H9 (cell line): Measurements from ENCODE around the gene PTPRJ. TPM values are rescaled to one million over a fixed set of nuclear protein-coding genes. Genes with fewer than 3 reads are reported as not detected.
A peak's percentile ranks its signal among the peaks of the same experiment; 100 is the strongest.

Experiments used
- DNase-seq: peaks from one replicate; pipeline ENCODE4 v3.0.0-alpha.2; 2017
- H2AFZ ChIP-seq: one replicate; pipeline ENCODE4 v1.6.1; 2013; ENCODE audit warnings: mild to moderate bottlenecking, low read length, control low read depth, moderate library complexity
- H2AK5ac ChIP-seq: 2 replicates; pipeline ENCODE4 v1.6.1; 2013; ENCODE audit warnings: low read length, control low read depth, mixed read lengths; ENCODE audit not compliant: insufficient read length
- H2BK120ac ChIP-seq: one replicate; pipeline ENCODE4 v1.6.1; 2013; ENCODE audit warnings: low read depth, mild to moderate bottlenecking, low read length, control low read depth, inconsistent platforms; ENCODE audit not compliant: poor library complexity, severe bottlenecking
- H2BK12ac ChIP-seq: 2 replicates; pipeline ENCODE4 v1.6.1; 2013; ENCODE audit warnings: low read length, control low read depth, mixed read lengths, low read depth; ENCODE audit not compliant: insufficient read length
- H2BK15ac ChIP-seq: 2 replicates; pipeline ENCODE4 v1.6.1; 2013; ENCODE audit warnings: low read depth, low read length, control low read depth
- H2BK20ac ChIP-seq: one replicate; pipeline ENCODE4 v1.6.1; 2013; ENCODE audit warnings: low read depth, mild to moderate bottlenecking, low read length, control low read depth, inconsistent platforms; ENCODE audit not compliant: poor library complexity, severe bottlenecking
- H2BK5ac ChIP-seq: 2 replicates; pipeline ENCODE4 v1.6.1; 2013; ENCODE audit warnings: low read length, control low read depth, mixed read lengths; ENCODE audit not compliant: insufficient read length
- H3K14ac ChIP-seq: 2 replicates; pipeline ENCODE4 v1.6.1; 2013; ENCODE audit warnings: low read length, control low read depth; ENCODE audit not compliant: insufficient read depth
- H3K18ac ChIP-seq: 2 replicates; pipeline ENCODE4 v1.6.1; 2013; ENCODE audit warnings: low read depth, mild to moderate bottlenecking, mixed read lengths, low read length, control low read depth; ENCODE audit not compliant: insufficient read length
- H3K23ac ChIP-seq: 2 replicates; pipeline ENCODE4 v1.6.1; 2013; ENCODE audit warnings: low read length, control low read depth, mixed read lengths, low read depth; ENCODE audit not compliant: insufficient read length
- H3K23me2 ChIP-seq: 2 replicates; pipeline ENCODE4 v1.6.1; 2013; ENCODE audit warnings: low read depth, mild to moderate bottlenecking, mixed read lengths, low read length, control low read depth; ENCODE audit not compliant: insufficient read length, poor library complexity, severe bottlenecking
- H3K27ac ChIP-seq: 2 replicates; pipeline ENCODE4 v1.5.1; 2013; ENCODE audit warnings: low read length, control low read depth, mixed read lengths, low read depth; ENCODE audit not compliant: insufficient read length
- H3K27me3 ChIP-seq: 2 replicates; pipeline ENCODE4 v1.6.1; 2013; ENCODE audit warnings: low read length, control low read depth, inconsistent platforms; ENCODE audit not compliant: insufficient read depth
- H3K4ac ChIP-seq: 2 replicates; pipeline ENCODE4 v1.6.1; 2013; ENCODE audit warnings: low read depth, mild to moderate bottlenecking, control low read depth, inconsistent platforms, low read length, moderate library complexity
- H3K4me1 ChIP-seq: 2 replicates; pipeline ENCODE4 v1.6.1; 2013; ENCODE audit warnings: low read length, control low read depth, inconsistent platforms; ENCODE audit not compliant: insufficient read depth
- H3K4me2 ChIP-seq: 2 replicates; pipeline ENCODE4 v1.6.1; 2013; ENCODE audit warnings: low read length, control low read depth, mixed read lengths; ENCODE audit not compliant: insufficient read length, insufficient read depth
- H3K56ac ChIP-seq: 2 replicates; pipeline ENCODE4 v1.6.1; 2013; ENCODE audit warnings: low read depth, mild to moderate bottlenecking, mixed read lengths, low read length, control low read depth; ENCODE audit not compliant: insufficient read length
- H3K79me1 ChIP-seq: 2 replicates; pipeline ENCODE4 v1.6.1; 2013; ENCODE audit warnings: low read depth, mild to moderate bottlenecking, moderate library complexity, low read length, control low read depth, inconsistent platforms; ENCODE audit not compliant: insufficient read depth, poor library complexity, severe bottlenecking
- H3K79me2 ChIP-seq: 2 replicates; pipeline ENCODE4 v1.6.1; 2013; ENCODE audit warnings: low read length, control low read depth, inconsistent platforms; ENCODE audit not compliant: insufficient read depth
- H3K9ac ChIP-seq: 2 replicates; pipeline ENCODE4 v1.6.1; 2013; ENCODE audit warnings: low read length, control low read depth, mixed read lengths; ENCODE audit not compliant: insufficient read length; ENCODE audit errors: extremely low read depth
- H3K9me3 ChIP-seq: one replicate; pipeline ENCODE4 v1.6.1; 2013; ENCODE audit warnings: low read depth, low read length, inconsistent platforms; ENCODE audit not compliant: control insufficient read depth
- H3T11ph ChIP-seq: one replicate; pipeline ENCODE4 v1.6.1; 2013; ENCODE audit warnings: mild to moderate bottlenecking, low read length, control low read depth, inconsistent platforms
- H4K20me1 ChIP-seq: one replicate; pipeline ENCODE4 v1.6.1; 2013; ENCODE audit not compliant: control insufficient read depth, insufficient read length, insufficient read depth
- H4K5ac ChIP-seq: 2 replicates; pipeline ENCODE4 v1.6.1; 2013; ENCODE audit warnings: low read depth, mild to moderate bottlenecking, mixed read lengths, low read length, control low read depth; ENCODE audit not compliant: insufficient read length
- H4K8ac ChIP-seq: replicated peaks from 2 replicates; pipeline ENCODE4 v1.6.1; 2013; ENCODE audit warnings: low read length, control low read depth, mixed read lengths, low read depth; ENCODE audit not compliant: insufficient read length
- H4K91ac ChIP-seq: 2 replicates; pipeline ENCODE4 v1.6.1; 2013; ENCODE audit warnings: low read depth, mild to moderate bottlenecking, moderate library complexity, mixed read lengths, low read length, control low read depth; ENCODE audit not compliant: insufficient read length
- H3K27ac Mint-ChIP-seq, 3 experiments: 2 replicates in 2 of 3; 3 replicates in 1 of 3; pipeline ENCODE4 v1.8.0; 2020 to 2021; ENCODE audit warnings: mixed read lengths in 3 of 3, mild to moderate bottlenecking in 1 of 3, moderate library complexity in 1 of 3
- H3K27me3 Mint-ChIP-seq: 2 replicates; pipeline ENCODE4 v1.8.0; 2021; ENCODE audit warnings: low read depth, mild to moderate bottlenecking, moderate library complexity, mixed read lengths
- H3K36me3 Mint-ChIP-seq, 3 experiments: 2 replicates in 2 of 3; 3 replicates in 1 of 3; pipeline ENCODE4 v1.8.0; 2020 to 2021; ENCODE audit warnings: low read depth in 3 of 3, mixed read lengths in 3 of 3; ENCODE audit not compliant: insufficient read depth in 1 of 3
- H3K4me1 Mint-ChIP-seq, 2 experiments: 2 replicates each; pipeline ENCODE4 v1.8.0; 2020; ENCODE audit warnings: mixed read lengths in 2 of 2
- H3K4me3 Mint-ChIP-seq, 2 experiments: 2 replicates in 1 of 2; 3 replicates in 1 of 2; pipeline ENCODE4 v1.8.0; 2020 to 2021; ENCODE audit warnings: mild to moderate bottlenecking in 2 of 2, mixed read lengths in 2 of 2, moderate library complexity in 1 of 2
- H3K9me3 Mint-ChIP-seq, 2 experiments: 2 replicates in 1 of 2; 3 replicates in 1 of 2; pipeline ENCODE4 v1.8.0; 2020; ENCODE audit warnings: mild to moderate bottlenecking in 2 of 2, mixed read lengths in 2 of 2, moderate library complexity in 1 of 2
- CTCF ChIP-seq: fragments of 200-600 bp; sonication (generic); conservative IDR thresholded peaks from 3 replicates; pipeline ENCODE4 v1.8.0; 2021; ENCODE audit warnings: antibody characterized with exemption, mild to moderate bottlenecking
- WGBS: extraction: QIAGEN DNeasy Blood & Tissue Kit; methylation state at CpG from one replicate; pipeline ENCODE4 v1.1.7; 2013; ENCODE audit warnings: missing lambda C conversion rate, low lambda C conversion rate, mixed read lengths; ENCODE audit not compliant: insufficient read length; ENCODE audit errors: extremely low coverage; 5-methylcytosine and 5-hydroxymethylcytosine counted together
- total RNA-seq: library from RNA; stranded (reverse); gene quantifications from 2 replicates; pipeline ENCODE4 v1.2.1, GENCODE V29; 2021

The PTPRJ gene
- total RNA-seq, 1 experiment from 2014 or later = 10.6 TPM

GRCh38 chr11:48073031-48073861, 92.9 kb downstream of the PTPRJ start:
- H2BK120ac ChIP-seq = no peak overlapping the region
- H2AFZ ChIP-seq = no peak overlapping the region
- no peaks in the 10 kb centered on the region for H3K36me3 Mint-ChIP-seq
- H3K4me1 Mint-ChIP-seq = peaks cover 4 to 7% of the 10 kb centered on the region in 2 experiments
- no peaks in the 10 kb centered on the region for H3K79me2 ChIP-seq
- no peak overlapping the region for H4K8ac ChIP-seq
- no peaks in the 10 kb centered on the region for H3K23me2 ChIP-seq
- no peak for DNase-seq
- H3T11ph ChIP-seq = no peak overlapping the region
- no peaks in the 10 kb centered on the region for H3K9me3 Mint-ChIP-seq
- no peak overlapping the region for H2BK15ac ChIP-seq
- no peak overlapping the region for H3K4me3 Mint-ChIP-seq
- H3K4me2 ChIP-seq = no peak overlapping the region
- H3K23ac ChIP-seq = no peak overlapping the region
- H3K27me3 Mint-ChIP-seq = no peaks in the 10 kb centered on the region
- H3K27me3 ChIP-seq = no peaks in the 10 kb centered on the region
- no peak overlapping the region for H3K4ac ChIP-seq
- no peaks in the 10 kb centered on the region for H3K9me3 ChIP-seq
- peaks cover 3% of the 10 kb centered on the region; the same call in 1 of the 2 replicates for H3K4me1 ChIP-seq
- TF ChIP-seq CTCF = no peak
- H2BK20ac ChIP-seq = no peak overlapping the region
- H3K18ac ChIP-seq = no peak overlapping the region
- no peak overlapping the region for H4K5ac ChIP-seq
- H3K79me1 ChIP-seq = no peaks in the 10 kb centered on the region
- H3K9ac ChIP-seq = no peak overlapping the region
- no peak overlapping the region for H3K14ac ChIP-seq
- no peak overlapping the region for H2AK5ac ChIP-seq
- H3K27ac Mint-ChIP-seq = peak overlapping the region in 1 of 3 experiments; percentile 30; a peak in 1 of 7 replicates
- H2BK5ac ChIP-seq = no peak overlapping the region
- H3K27ac ChIP-seq = no peak overlapping the region
- H2BK12ac ChIP-seq = no peak overlapping the region
- no peaks in the 10 kb centered on the region for H4K20me1 ChIP-seq
- WGBS = no CpG with 5 or more reads among the region's 8 CpGs
- H4K91ac ChIP-seq = no peak overlapping the region
- no peak overlapping the region for H3K56ac ChIP-seq
